Hippocampal formation (tissue), 2 donors: ENCODE measurements around the gene PCID2.

Source experiments
- DNase-seq, 2 donors: peaks; one replicate each; lab custom pipeline; 2025; lab: John Stamatoyannopoulos, UW

PCID2 gene

GRCh38 chr13:113149711-113150549 is 58.5 kb downstream of the PCID2 start:
- DNase-seq: no peak

- DNase-seq: no peak
Measured at GRCh38 chr13:113148940-113149503, 59.4 kb downstream of the PCID2 start.

GRCh38 chr13:113148407-113148806 is 60.1 kb downstream of the PCID2 start:
- no peak for DNase-seq

- DNase-seq: no peak
Measured at GRCh38 chr13:113147206-113147605, 61.3 kb downstream of the PCID2 start.

- DNase-seq: no peak
Measured at GRCh38 chr13:113146750-113147149, 61.7 kb downstream of the PCID2 start.

- no peak for DNase-seq
Measured at GRCh38 chr13:113145911-113146598, 62.4 kb downstream of the PCID2 start.

GRCh38 chr13:113145496-113145895 is 63.0 kb downstream of the PCID2 start:
- DNase-seq: no peak

- DNase-seq: no peak
Measured at GRCh38 chr13:113144255-113144629, 64.2 kb downstream of the PCID2 start.

- no peak for DNase-seq
Measured at GRCh38 chr13:113143466-113144254, 64.8 kb downstream of the PCID2 start.

GRCh38 chr13:113142876-113143275 is 65.6 kb downstream of the PCID2 start:
- no peak for DNase-seq

- no peak for DNase-seq
Measured at GRCh38 chr13:113141601-113141970, 66.9 kb downstream of the PCID2 start.

- DNase-seq: no peak
Measured at GRCh38 chr13:113140677-113141600, 67.5 kb downstream of the PCID2 start.

GRCh38 chr13:113139577-113139976 is 68.9 kb downstream of the PCID2 start:
- DNase-seq: no peak

GRCh38 chr13:113138792-113139551 is 69.5 kb downstream of the PCID2 start:
- no peak for DNase-seq

- no peak for DNase-seq
Measured at GRCh38 chr13:113137691-113138298, 70.7 kb downstream of the PCID2 start.

- DNase-seq: no peak
Measured at GRCh38 chr13:113135281-113135760, 73.1 kb downstream of the PCID2 start.

- no peak for DNase-seq
Measured at GRCh38 chr13:113129921-113130750, 78.3 kb downstream of the PCID2 start.

GRCh38 chr13:113129480-113129879 is 79.0 kb downstream of the PCID2 start:
- DNase-seq: no peak
